Activated T-helper 9 cell treated with anti-CD3 and anti-CD28 coated beads, Interleukin-2, amount 50 U/mL, for 16 hours (primary cell): ENCODE measurements around the gene CXCL12.

Experiments used
- DNase-seq: peaks from one replicate; pipeline ENCODE4 v3.0.0-alpha.2; 2020; ENCODE audit warnings: low read depth

The CXCL12 gene

GRCh38 chr10:44384601-44385025, 284 bp downstream of the CXCL12 start:
- no peak for DNase-seq

DNA sequence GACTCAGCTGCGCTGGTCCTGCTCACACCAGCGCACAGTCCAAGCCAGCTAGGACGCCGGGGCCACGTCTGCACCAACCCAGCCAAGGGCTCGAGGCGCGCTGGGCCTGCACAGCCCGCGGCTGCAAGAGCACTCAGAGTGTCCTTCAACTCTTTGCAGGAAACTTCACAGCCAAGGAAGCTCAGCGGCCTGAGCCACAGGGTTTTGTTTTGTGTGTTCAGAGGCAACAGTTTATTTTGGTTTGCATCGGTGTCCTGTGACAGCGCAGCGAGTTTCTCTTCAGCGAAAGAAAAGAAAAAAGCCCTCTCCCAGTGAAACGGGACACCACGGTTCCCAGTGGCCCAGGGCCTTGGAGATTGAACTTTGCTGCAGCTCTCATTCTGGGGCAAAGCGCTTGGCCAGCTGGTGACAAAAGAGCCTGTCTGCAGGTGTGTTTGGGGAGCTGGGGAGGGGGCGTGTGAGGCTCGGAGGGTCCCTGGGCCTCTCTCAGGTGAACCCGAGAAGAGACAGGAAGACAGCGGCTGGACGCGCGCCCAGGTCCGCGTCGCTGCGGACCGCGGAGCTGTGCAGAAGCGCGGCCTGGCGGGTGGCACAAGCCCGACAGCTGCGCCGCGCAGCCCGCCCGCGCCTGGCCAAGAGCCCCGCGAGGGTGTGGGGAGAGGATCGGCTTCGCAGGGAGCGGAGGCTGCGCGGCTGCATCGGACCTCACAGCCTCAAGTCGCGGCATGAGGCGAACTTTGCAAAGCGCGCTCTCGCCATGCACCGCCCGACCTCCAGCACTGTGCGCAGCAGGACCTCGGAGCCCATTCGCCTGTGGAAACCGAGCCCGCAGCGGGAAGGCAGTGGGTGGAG, 922 bp downstream of the CXCL12 start:
- DNase-seq, result no peak

DNA sequence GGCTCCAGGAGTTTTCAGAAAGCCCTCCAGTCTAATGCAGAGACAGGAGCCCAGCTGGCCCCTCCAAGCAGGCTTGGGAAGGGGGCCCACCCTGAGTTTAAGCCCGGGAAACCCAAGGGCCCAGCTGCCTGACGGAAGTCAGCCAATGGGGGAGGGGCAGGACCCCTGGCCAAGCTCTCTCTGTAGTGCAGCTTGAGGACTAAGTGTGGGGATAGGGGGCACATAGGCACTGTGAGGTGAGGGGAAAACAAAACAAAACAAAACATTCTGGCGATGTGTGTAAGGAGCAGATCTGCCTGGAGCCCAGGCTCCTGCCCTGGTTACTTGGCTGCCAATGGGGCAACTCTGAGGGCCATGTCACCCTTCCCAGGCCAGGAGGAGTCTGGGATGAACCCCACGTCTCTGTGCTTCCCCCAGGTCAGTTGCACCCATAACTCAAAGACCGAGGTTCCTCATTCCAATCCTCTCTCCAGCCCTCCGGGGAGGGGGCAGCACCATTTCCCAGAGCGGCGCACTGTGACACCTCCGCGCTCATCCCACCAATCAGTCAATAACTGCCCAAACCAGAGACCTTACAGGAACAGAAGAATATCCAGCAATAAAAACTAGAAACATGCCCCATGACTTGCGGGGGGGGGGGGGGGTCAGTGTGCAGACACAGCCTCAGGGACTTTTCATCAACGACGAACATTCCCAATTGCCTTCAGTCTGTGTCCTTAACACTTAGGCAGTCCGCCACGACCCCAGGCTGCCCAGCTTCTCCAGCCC, 1.7 kb downstream of the CXCL12 start:
- DNase-seq, result no peak

GRCh38 chr10:44382131-44382858, 2.6 kb downstream of the CXCL12 start:
- DNase-seq, result no peak

DNA sequence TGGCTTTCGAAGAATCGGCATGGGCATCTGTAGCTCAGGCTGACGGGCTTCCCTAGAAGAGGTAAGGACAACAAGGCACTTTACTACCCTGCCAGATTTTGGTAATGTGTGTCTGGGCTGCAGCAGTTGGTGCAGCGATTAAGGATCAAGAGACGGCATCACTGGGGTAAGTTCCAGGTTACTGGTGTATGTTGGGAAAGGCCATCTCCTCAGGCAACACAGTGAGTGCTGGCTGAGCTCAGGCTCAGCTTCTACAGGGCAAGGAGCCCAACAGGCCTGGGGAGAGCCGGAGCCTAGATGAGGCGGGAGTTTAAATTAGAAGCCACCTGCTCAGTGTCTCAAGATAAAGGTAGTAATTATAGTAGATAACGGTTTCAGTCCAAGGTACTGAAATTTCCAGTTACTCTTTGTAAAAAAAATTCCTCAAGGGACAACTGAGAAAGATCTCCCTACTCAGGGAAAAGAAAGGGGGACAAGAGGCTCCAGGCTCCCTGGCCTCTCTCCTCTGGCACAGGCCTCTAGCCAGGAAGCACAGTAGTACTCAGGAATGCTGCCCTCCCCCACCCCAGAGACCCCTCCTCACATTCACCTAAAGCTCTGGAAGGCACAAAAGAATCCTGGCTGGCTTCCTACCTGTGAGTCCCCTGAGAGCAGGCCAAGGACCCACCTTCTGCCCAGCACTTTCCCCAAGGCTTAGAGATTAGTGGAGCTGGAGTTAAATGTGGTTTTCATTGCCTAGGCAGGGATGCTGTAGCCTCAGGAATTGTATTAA, 3.9 kb downstream of the CXCL12 start:
- no peak for DNase-seq

- DNase-seq, result no peak
These were observed 5.0 kb downstream of the CXCL12 start for GRCh38 chr10:44379907-44380306.

- no peak for DNase-seq
These were observed 6.3 kb downstream of the CXCL12 start for GRCh38 chr10:44378626-44379025.

DNA sequence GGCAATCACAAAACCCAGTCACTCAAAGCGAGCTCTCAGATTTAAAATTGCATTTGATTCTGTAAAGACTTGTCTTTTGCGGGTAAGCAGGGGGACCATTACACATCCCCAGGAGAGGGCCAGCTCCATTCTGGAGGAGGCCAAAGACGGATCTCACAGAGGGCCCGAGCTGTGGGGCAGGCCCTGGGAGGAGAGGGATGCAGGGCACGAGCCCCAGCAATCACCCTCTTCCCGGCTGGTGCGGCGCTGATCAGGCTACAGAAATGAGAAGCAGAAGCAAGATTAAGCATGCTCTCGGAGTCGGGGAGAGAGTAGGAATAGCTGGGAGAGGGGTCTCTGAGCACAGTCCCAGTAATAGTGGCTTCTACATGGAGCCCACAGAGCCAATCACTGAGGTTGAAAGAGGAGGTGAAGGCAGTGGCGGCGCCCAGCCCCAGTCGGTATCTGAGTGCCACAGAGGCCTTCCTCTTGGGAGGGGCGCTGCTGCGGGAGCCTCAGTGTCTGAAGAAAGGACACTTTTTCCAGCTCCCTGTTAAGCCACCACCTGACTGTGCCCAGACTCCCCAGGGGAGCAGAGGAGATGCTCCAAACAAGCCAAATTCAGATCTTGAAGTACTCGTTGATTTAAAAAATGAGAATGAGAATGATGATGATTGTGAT, 7.1 kb downstream of the CXCL12 start:
- no peak for DNase-seq

DNA sequence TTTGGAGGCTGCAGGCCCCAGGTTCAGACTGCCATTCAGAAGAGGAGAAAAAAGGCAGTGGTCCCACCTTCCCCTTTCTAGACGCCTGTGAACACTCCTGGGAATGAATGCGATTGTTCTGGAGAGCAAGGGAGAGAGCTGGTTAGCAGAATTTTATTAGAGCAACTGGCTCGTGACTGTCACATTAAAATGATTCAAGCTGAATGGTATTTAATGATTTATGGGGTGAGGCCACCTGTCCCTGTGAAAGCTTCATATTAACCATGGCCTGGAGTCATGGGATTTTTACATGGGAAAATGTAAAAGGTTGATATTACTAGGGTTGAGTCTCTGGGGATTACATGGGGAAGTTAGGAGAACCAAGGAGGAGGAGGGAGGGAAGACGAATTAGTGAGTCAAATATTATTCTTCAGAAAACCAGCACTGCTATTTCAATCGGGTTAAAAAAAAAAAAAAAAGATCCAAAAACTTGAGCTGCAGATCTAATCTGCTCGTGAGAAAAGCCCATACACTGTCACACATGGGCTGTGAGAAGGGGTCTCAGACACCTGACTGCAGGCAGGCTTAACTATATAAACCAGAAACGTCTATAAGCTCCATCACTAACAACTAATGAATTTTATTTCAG, 8.3 kb downstream of the CXCL12 start:
- DNase-seq, result no peak

GRCh38 chr10:44374155-44374554, 10.7 kb downstream of the CXCL12 start:
- DNase-seq, result no peak

GRCh38 chr10:44373341-44373995, 11.4 kb downstream of the CXCL12 start:
- DNase-seq, result no peak

DNA sequence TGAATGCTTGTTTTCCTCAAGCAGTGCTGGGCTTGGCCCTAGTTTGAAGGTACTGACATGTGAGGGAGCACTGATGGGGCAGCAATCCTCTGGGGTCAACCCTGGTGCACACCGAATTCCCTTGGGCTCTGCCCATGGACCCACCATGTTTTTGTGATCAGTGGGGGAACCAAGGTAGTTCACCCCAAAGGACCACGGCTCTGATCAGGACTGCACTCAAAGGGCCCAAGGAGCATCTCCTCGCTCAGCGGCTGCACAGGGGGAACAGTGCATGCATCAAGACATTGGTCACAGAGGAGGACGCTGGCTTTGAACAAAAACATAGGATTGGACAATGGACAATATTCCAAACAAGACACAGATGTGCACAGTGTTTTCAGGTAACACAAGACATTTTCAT, 12.7 kb downstream of the CXCL12 start:
- no peak for DNase-seq

GRCh38 chr10:44370731-44371248, 14.1 kb downstream of the CXCL12 start:
- no peak for DNase-seq

GRCh38 chr10:44369854-44370253, 15.0 kb downstream of the CXCL12 start:
- DNase-seq, result no peak

DNA sequence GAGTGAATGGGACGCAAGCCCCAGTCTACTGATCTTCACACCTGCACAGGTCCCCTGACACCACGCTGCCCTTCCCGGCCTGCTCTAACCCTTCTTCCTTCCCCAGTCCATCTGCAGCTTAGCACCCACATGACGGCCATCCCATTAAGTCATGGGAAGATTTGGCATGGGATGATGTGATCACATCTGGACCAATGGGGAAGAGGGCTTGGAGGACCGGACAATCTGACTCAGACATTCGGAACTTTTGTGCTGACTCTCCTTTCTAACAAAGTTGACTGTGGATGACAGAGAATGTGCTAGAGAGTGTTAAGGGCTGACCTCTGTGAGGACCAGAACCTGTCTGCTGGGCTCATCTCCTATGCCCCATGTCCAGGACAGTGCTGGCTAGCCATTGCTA, 15.6 kb downstream of the CXCL12 start:
- DNase-seq, result no peak

DNA sequence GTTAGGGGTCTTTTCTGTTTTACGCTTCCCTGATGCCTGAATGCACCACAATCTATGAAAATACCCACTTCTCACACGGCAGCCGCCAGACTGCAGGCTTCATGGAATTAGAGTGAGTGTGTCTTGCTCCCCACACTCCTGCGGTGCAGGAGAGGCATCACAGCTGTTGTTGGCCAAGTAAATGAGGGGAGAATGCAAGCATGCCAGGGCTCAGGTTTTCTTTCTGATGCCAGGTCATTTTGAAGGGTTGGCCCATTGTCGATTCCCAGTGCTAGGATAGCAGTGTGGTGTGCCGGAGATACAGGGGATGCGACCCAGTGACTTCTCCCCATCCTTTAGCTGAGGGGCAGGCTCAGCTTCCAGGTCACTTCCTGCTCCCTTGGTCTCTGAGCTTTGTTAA, 16.3 kb downstream of the CXCL12 start:
- DNase-seq, result no peak

DNA sequence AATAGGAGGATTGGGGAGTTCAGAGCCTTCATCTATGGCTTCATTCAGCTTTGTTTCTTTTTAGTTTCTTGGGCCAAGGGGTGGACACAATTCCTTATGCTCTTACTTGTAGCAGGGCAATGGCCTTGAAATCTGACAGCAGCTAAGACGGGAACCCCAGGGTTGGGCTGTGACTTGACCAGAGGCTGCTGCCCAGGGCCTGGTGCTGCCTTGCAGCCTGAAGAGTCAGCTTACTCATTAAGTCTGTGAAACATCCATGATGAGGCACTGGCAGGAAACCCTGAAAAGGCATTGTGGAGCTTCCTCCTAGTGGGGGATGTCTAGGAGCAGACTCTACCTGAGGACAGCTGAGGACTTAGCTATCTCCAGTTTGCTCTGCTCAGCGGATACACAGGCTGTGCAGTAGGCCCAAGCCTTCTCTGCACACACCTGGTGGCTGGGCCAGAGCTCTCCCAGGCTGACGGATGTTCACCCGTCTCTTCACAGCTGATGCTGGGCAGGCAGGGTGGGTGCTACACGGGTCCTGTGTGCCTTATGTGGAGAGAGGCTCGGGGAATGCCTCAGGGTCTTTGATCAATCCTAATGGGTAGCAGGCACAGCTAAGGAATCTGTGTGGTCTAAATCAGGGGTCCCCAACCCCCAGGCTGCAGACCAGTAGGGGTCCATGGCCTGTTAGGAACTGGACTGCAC, 17.8 kb downstream of the CXCL12 start:
- no peak for DNase-seq

GRCh38 chr10:44364566-44364965, 20.3 kb downstream of the CXCL12 start:
- DNase-seq, result no peak

DNA sequence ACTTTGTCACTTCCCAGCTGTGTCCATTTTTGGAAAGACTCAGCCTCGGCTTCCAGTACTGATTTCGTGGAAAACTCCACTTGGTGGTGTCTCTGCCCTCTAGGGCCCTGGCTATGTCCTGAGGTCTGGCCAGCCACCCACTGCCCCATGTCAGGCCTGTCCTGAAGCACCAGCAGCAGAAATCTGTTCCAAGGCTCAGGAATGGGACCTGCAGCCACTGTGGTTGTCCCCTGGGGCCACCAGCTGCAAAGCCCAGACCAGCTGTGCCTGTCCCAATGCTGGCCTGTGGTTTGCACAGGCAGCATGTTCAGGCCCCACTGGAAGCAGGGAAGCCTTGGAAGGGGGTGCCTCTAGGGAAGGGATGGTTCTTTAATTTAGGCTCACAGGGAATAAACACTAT, 21.2 kb downstream of the CXCL12 start:
- no peak for DNase-seq
